ENCODE measurements around the gene ADAMTSL2. TPM values are rescaled to one million over a fixed set of nuclear protein-coding genes. Genes with fewer than 3 reads are reported as not detected.

Gene ADAMTSL2
- total RNA-seq, 1 donor from 2014 or later = not detected

DNA sequence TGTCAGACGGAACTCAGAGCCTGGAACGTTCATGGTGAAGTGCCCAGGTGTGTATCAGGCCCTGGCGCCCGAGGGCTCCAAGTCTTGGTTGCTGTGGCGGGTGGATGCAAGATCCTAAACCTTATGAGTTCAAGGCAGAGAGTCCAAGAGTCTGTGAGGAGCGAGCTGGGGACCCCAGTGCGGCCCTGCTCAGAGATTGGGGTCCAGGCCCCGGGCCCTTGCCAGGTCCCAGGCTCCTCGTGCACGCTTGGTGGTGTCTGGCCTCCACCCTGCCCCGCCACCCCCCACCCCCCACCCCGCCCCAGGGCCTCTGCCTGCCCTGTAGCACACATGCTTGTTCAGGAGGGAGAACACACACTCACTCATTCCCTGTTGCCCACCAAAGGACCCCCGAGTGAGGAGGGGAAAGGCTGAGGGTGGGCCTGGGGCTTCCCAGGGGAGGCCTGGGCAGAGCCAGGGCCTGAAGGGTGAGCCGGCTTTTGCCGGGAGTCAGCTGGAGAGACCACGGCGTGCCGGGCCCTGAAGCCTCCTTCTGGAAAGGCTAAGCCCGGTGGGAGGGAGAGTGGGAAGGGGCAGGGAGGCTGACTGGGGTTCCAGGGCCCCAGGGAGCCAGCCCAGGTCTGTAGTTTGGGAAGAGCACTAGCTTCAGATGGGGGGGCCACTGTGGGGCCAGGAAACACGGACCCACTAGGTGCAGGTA, 37.5 kb downstream of the ADAMTSL2 start:
- intact Hi-C loops (cut with micrococcal nuclease) = no loop called here

- intact Hi-C loops (cut with micrococcal nuclease) = no loop called here
Observed at GRCh38 chr9:133572821-133573361, 38.4 kb downstream of the ADAMTSL2 start.

- intact Hi-C loops (cut with micrococcal nuclease) = no loop called here
Observed at GRCh38 chr9:133573791-133574515, 39.4 kb downstream of the ADAMTSL2 start.

- intact Hi-C loops (cut with micrococcal nuclease) = no loop called here
Observed at GRCh38 chr9:133574771-133575170, 40.3 kb downstream of the ADAMTSL2 start.

- intact Hi-C loops (cut with micrococcal nuclease) = no loop called here
Observed at GRCh38 chr9:133575186-133576030, 40.9 kb downstream of the ADAMTSL2 start.

DNA sequence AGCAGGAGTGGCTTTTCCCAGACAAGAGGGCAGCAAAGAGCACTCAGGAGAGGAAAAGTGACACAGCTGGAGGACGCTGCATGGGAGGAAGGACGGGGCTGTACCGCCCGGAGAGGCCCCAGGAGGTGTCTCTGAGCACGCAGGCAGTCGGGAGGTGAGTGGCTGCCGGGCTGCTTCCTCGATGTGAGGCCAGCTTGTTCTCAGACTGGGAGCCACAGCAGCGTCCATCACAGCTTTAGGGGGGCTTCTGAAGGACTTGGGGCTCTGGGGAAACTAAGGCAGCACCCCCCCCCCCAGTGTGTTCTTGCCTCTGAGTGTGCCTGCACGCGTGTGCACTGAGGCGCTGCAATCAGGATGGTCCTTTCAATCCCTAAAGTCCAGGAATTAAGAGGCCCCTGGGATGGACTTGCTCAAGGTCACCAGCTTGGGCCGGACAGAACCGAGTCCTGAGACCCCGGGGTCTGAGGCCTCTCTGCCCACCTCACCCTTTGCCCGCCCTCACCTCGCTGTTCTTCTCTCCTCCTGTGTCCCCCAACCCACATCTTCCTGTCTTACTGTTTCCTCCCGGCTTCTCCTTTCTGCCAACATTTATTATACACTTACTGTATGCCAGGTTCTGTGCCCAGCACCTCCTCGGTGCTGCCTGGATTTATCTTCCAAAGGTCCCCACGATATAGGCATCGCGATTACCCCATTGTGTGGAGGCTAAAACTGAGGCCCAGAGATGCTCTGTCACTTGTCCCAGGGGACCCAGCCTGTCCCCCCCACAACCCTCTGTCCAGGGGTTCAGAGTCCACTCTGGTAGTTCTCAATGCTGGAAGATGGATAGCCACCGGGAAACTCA, 41.7 kb downstream of the ADAMTSL2 start:
- intact Hi-C loops (cut with micrococcal nuclease) = no loop called here

GRCh38 chr9:133576875-133577736, 42.6 kb downstream of the ADAMTSL2 start:
- intact Hi-C loops (cut with micrococcal nuclease) = no loop called here

GRCh38 chr9:133577737-133578112, 43.2 kb downstream of the ADAMTSL2 start:
- intact Hi-C loops (cut with micrococcal nuclease) = no loop called here

DNA sequence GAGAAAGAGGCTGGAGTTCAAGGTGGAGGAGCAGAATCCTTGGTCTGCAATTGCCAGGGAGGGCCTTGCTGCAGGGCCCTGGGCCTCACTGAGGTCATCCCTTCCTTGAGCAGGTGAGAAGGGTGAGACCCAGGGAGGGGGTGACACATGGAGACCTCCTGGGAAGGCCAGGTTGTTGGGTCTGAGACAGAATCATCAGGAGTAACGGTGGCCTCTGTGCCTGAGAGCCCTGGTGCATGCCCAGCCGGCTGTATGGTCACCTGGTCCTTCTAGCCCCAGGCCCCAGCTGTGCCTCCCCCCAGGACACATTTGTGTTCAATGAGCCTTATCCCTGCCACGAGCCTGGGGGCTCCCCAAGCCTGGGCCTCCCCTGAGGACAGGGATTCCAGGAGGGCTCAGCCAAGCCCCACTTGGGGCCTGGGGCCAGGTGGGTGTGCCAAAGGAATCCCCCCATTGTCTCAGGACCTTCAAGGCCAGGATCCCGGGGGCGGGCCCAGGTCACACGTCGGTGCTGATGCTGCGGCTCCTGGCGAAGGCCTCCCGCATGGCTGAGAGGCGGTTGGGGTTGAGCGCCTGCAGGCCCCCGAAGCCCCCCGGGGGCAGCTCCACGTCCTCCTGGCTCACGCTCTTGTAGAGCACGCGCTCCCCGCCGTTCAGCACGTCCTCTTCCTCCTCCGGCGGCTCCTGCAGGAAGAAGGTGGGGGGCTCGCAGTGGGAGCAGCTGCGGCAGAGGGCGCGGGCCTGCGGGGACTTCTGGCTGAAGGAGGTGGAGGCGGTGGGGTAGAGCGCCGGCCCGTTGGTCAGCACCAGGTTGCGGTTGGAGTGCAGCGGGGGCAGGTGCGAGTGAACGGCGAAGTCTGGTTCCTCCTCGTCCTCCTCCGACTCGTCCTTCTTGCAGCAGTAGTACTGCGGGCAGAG, 44.3 kb downstream of the ADAMTSL2 start:
- intact Hi-C loops (cut with micrococcal nuclease) = no loop called here

DNA sequence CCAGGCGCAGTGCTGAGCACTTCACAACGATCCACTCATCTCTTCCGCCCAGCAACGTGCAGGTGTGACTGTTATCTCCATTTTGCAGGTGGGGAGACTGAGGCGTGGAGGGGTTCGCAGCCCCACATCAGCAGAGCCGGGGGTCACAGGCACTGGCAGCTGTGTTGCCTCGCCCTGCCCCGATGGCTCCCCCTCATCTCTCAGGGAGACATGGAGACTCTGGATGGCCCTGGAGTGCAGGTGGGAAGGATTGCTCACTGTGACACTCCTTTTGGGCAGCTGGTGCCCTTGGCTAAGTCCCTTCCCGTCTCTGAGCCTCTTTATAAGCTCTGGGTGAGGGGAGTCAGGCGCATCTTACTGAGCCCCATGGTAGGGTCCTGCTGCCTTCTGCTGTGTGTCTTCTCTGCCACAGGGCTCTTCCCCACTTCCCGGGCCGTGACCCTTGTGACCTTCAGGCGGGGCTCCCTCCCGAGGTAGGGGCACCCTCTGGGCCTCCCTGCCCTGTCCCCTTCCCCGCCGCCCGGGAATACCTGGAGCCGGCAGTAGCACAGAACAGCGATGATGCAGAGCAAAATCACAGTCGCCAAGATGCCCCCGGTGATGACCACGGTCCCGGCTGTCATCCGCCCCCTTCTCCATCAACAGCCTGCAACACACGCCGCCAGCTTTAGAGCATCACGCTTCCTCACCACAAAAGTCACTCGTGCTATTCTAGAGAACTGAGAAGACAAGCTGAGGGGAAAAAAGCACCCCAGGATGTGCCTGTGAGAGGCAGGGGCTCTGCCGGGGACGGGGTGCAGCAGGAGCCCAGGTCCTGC, 45.3 kb downstream of the ADAMTSL2 start:
- intact Hi-C loops (cut with micrococcal nuclease) = no loop called here

- intact Hi-C loops (cut with micrococcal nuclease) = no loop called here
Observed at GRCh38 chr9:133580419-133580738, 45.9 kb downstream of the ADAMTSL2 start.

DNA sequence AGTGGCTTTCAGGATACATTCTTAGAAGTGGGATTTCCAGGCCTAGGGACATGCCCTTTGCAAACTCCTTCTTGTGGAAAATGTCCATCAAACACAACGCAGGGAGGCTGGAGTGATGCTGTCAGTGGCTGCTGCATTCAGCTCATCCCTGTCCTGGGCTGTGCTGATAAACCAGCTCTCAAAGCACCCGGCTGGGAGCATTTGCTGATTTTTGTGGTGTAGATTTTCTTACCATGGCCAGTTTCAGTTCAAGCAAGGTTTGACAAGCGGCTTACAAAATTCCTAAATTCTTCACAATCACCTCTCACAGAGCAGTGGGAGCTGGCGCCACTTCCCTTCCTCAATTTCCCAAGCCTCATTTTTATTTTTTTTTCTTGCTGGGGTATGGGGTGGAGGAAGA, 46.5 kb downstream of the ADAMTSL2 start:
- intact Hi-C loops (cut with micrococcal nuclease) = no loop called here

- intact Hi-C loops (cut with micrococcal nuclease) = no loop called here
Observed at GRCh38 chr9:133581513-133582343, 47.2 kb downstream of the ADAMTSL2 start.

GRCh38 chr9:133582501-133583045, 48.1 kb downstream of the ADAMTSL2 start:
- intact Hi-C loops (cut with micrococcal nuclease) = no loop called here

DNA sequence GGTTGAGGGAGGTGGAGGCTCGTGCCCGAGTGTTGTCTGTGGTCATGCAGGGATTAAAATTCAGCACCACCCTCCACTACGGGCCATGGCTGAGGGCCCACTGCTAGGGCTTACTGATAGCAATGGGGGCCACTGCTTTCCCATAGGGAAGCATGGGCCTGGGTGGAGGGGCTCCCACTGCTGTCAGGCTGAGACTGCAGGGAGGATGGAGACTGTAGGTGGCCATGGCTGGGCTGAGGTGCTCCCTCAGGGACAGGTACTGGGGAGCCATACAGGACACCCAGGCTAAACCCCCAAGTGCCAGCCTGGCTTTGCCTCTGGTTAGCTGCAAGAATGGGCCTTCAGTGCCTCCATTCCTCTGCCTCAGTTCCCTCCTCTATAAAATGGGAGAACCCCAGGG, 48.6 kb downstream of the ADAMTSL2 start:
- intact Hi-C loops (cut with micrococcal nuclease) = no loop called here

GRCh38 chr9:133583586-133583985, 49.1 kb downstream of the ADAMTSL2 start:
- intact Hi-C loops (cut with micrococcal nuclease) = no loop called here

DNA sequence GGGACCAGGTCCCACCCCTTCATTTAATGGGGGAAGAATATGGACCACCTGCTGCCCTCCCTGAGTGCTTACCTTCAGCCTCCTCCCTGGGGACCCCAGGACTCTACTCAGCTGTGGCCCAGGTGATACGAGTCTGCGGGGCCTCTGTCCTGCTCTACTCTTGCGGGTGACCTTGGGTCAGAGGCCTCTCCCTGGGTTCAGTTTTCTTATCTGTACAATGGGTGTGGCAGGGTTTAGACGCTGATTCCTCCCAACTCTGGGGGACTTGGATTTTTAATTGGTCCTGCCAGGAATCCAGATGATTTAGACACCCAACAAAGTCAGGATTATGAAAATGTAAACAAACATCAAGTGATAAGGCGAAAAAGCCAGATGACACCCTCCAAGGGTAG, 49.7 kb downstream of the ADAMTSL2 start:
- intact Hi-C loops (cut with micrococcal nuclease) = no loop called here
